ENCODE results near the gene MMADHC. TPM values are rescaled to one million over a fixed set of nuclear protein-coding genes. Genes with fewer than 3 reads are reported as not detected.

Gene MMADHC
- total and polyA plus RNA-seq, 2 of the 13 experiments (the other 11 are each of a cell fraction or from before 2014, with no cell fraction given), result 90.2 to 210 TPM

DNA sequence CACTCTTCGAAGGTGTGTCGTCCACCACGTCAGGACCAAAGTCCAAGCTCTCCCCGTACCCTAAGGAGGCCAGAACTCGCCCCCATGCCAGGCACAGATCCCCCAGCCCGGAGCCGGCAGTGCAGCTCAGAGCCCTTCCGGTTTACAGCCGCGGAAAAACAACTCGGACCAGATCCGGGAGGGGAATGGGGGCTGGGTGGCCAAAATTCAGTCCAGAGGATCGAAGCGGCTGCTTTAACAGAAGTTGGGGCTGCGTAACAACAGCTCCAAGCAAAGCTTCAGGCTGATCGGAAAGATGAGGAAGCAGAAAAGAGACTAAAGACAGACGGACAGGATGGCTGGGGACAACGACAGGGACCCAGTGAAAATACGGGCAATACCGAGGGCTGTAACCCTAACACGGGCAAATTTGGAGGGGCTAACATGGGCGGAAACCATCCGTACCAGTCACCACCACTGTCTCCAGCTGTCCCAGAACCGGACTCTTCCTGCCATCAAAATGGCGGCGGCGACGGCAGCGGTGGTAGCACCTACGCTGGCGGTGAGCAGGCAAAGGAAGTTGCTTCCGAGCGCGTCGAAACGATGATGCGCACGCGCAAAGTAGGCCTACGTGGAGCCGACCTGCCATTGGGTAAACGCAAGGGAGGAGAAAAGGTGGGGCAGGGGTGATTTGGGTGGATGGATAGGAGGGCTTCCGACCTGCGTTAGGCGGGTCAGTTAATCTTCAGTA is at the start of gene MMADHC (continued):
- TF ChIP-seq, protein P1, sequence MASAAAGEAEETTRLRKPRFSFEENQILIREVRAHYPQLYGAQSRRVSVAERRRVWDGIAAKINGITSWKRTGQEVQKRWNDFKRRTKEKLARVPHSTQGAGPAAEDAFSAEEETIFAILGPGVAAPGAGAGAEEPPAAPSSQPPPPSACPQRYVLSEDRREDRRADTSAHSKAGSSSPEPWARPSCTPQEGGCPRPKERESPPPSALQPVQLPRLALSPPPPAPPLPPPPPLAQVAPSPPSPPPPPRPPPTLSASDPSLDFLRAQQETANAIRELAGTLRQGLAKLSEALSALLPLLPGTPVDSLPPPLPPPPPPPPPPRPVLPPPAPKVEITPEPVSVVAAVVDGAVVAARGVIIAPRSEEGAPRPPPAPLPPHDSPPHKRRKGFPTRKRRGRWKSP (CRISPR knock-in tag; IDR thresholded peaks at IDR 0.05), result peak; percentile 95
- TF ChIP-seq PPARG (CRISPR knock-in tag; conservative IDR thresholded peaks at IDR 0.05), result peak; percentile 60; the same call in 1 of the 2 replicates
- TF ChIP-seq, protein P2, sequence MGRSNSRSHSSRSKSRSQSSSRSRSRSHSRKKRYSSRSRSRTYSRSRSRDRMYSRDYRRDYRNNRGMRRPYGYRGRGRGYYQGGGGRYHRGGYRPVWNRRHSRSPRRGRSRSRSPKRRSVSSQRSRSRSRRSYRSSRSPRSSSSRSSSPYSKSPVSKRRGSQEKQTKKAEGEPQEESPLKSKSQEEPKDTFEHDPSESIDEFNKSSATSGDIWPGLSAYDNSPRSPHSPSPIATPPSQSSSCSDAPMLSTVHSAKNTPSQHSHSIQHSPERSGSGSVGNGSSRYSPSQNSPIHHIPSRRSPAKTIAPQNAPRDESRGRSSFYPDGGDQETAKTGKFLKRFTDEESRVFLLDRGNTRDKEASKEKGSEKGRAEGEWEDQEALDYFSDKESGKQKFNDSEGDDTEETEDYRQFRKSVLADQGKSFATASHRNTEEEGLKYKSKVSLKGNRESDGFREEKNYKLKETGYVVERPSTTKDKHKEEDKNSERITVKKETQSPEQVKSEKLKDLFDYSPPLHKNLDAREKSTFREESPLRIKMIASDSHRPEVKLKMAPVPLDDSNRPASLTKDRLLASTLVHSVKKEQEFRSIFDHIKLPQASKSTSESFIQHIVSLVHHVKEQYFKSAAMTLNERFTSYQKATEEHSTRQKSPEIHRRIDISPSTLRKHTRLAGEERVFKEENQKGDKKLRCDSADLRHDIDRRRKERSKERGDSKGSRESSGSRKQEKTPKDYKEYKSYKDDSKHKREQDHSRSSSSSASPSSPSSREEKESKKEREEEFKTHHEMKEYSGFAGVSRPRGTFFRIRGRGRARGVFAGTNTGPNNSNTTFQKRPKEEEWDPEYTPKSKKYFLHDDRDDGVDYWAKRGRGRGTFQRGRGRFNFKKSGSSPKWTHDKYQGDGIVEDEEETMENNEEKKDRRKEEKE (IDR thresholded peaks at IDR 0.05), result no peak
- TF ChIP-seq, protein P3, sequence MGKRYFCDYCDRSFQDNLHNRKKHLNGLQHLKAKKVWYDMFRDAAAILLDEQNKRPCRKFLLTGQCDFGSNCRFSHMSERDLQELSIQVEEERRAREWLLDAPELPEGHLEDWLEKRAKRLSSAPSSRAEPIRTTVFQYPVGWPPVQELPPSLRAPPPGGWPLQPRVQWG (CRISPR knock-in tag; IDR thresholded peaks at IDR 0.05; ENCODE audit: borderline replicate concordance, low read depth), result no peak
- TF ChIP-seq ZNF552 (CRISPR knock-in tag; IDR thresholded peaks at IDR 0.05; ENCODE audit: borderline replicate concordance), result peak; percentile 93
- TF ChIP-seq, protein P4, sequence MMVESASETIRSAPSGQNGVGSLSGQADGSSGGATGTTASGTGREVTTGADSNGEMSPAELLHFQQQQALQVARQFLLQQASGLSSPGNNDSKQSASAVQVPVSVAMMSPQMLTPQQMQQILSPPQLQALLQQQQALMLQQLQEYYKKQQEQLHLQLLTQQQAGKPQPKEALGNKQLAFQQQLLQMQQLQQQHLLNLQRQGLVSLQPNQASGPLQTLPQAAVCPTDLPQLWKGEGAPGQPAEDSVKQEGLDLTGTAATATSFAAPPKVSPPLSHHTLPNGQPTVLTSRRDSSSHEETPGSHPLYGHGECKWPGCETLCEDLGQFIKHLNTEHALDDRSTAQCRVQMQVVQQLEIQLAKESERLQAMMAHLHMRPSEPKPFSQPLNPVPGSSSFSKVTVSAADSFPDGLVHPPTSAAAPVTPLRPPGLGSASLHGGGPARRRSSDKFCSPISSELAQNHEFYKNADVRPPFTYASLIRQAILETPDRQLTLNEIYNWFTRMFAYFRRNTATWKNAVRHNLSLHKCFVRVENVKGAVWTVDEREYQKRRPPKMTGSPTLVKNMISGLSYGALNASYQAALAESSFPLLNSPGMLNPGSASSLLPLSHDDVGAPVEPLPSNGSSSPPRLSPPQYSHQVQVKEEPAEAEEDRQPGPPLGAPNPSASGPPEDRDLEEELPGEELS (CRISPR knock-in tag; IDR thresholded peaks at IDR 0.05), result peak; percentile 67
- TF ChIP-seq, protein P5, sequence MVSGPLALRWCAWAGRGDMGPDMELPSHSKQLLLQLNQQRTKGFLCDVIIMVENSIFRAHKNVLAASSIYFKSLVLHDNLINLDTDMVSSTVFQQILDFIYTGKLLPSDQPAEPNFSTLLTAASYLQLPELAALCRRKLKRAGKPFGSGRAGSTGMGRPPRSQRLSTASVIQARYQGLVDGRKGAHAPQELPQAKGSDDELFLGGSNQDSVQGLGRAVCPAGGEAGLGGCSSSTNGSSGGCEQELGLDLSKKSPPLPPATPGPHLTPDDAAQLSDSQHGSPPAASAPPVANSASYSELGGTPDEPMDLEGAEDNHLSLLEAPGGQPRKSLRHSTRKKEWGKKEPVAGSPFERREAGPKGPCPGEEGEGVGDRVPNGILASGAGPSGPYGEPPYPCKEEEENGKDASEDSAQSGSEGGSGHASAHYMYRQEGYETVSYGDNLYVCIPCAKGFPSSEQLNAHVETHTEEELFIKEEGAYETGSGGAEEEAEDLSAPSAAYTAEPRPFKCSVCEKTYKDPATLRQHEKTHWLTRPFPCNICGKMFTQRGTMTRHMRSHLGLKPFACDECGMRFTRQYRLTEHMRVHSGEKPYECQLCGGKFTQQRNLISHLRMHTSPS (CRISPR knock-in tag; IDR thresholded peaks at IDR 0.05; ENCODE audit: low read depth), result peak; percentile 65; the same call in 1 of the 2 replicates
- TF ChIP-seq BHLHE40 (IDR thresholded peaks at IDR 0.05; ENCODE audit: low read length), result 0 out of 2 replicates have a peak, but pooled peaks have one; percentile 2
- TF ChIP-seq BCL6 (CRISPR knock-in tag; IDR thresholded peaks at IDR 0.05), result peak; percentile 65
- TF ChIP-seq ZBTB20 (CRISPR knock-in tag; IDR thresholded peaks at IDR 0.05; ENCODE audit: borderline replicate concordance, low read depth), result peak; percentile 93
- peak; percentile 78; the same call in 1 of the 2 replicates for TF ChIP-seq ZNF136 (CRISPR knock-in tag; IDR thresholded peaks at IDR 0.05; ENCODE audit: low read depth)
- TF ChIP-seq CREM (IDR thresholded peaks at IDR 0.05), result peak; percentile 63
- TF ChIP-seq CREM (CRISPR knock-in tag; IDR thresholded peaks at IDR 0.05), result no peak
- TF ChIP-seq RFX1 (IDR thresholded peaks at IDR 0.05), result no peak
- peak; percentile 74; the same call in 1 of the 2 replicates for TF ChIP-seq ZNF747 (CRISPR knock-in tag; IDR thresholded peaks at IDR 0.05; ENCODE audit: borderline replicate concordance)
- TF ChIP-seq FOXA1 (IDR thresholded peaks at IDR 0.05), result no peak
- TF ChIP-seq FOXA1 (CRISPR knock-in tag; IDR thresholded peaks at IDR 0.05), result peak; percentile 53
- peak; percentile 90; the same call in 1 of the 2 replicates for TF ChIP-seq CHCHD3 (CRISPR knock-in tag; IDR thresholded peaks at IDR 0.05)
- peak; percentile 82 for TF ChIP-seq MEF2D (CRISPR knock-in tag; IDR thresholded peaks at IDR 0.05)
- TF ChIP-seq, protein P6, sequence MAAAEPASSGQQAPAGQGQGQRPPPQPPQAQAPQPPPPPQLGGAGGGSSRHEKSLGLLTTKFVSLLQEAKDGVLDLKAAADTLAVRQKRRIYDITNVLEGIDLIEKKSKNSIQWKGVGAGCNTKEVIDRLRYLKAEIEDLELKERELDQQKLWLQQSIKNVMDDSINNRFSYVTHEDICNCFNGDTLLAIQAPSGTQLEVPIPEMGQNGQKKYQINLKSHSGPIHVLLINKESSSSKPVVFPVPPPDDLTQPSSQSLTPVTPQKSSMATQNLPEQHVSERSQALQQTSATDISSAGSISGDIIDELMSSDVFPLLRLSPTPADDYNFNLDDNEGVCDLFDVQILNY (CRISPR knock-in tag; conservative IDR thresholded peaks at IDR 0.05), result peak; percentile 67; the same call in 1 of the 2 replicates

All from HepG2 (cell line).